Measurements from ENCODE around the gene ZFP36.

ZFP36 gene

DNA sequence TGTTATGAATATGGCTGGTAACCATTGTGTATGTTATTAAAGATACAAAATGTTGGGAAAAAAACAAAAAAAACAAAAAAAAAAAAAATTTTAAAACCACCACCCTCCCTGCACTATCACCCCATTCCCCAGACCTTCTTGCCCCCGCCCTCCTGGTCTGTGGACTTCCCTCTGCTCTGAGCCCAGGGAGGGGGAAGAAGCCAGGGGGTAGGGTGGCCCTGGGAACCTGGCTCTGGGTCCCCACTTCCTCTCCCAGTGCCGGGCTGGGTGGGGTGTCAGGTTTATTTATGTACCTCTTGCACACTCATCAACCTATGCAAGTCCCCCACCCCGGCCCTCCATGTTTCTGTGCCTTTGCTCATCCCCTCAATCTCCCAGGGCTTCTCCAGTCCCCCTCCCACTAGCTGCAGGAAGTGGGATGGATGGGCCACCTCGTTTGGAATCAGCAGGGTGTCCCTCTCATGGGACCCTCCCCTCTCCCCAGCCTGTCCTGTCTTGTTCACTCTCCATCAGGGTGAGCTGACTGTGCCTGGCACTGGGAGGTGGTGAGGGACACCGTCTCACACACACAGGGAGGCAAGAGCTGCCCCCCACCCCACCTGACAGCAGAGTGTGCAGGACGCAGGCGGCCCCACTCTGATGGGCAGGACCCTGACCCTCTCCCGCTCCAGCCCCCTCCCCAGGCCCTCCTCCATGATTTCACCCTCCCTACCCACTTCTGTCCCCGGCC lies 21.6 kb upstream of the ZFP36 start:
- no peak for FAIRE-seq

DNA sequence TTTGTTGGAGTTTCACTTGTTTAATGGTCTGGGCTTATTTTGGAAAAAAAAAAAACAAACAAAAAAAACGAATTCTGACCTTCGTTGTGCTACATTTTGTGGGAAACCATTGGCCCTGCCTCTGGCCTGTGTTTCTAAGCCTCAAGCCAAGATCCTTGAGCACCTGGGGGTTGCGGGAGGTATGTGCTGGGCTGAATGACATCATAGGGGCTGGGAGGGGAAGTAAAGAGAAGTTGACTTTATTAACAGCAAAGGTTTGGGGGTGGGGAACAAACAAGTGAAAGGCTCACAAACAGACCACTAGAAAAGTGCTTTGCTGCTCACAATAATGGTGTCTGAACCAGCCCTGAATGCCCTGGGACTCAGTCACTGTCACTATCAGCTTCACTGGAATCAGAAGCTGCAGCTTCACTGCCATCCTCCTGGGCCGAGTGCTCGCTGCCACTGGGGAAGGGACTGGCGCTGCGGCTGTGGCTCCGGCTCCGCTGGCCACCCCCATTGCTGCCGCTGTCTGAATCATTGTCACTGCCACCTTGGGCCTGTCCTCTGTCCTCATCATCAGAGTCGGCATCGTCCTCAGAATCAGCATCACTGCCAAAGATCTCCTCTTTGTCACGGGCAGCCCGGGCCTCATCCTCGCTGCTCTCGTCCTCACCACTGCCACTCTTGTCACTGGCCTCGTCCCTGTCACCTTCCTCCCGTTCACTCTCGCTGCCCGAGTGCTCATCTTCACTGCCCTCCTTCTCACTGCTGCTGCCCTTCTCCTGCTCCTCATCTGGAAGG lies 20.8 kb upstream of the ZFP36 start:
- no peak for FAIRE-seq

DNA sequence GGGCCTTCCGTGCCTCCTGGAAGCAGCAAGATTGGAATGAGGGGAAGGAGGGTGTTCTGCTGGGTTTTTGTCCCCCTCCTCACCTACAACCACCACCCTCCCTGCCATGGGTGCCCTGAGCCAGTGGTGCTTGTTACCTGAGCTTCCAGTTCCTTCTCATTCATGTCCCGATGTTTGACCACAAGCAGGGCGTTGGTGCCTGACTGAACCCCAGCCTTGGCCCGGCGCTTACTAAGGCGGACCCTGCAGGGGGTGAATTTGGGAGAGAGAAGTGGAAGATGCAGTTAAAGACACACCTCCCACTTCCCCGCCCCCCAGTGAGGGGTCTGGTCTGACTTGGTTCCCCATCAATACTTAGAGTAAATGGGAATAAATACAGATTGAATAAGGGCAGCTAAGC lies 20.1 kb upstream of the ZFP36 start:
- no peak for FAIRE-seq

DNA sequence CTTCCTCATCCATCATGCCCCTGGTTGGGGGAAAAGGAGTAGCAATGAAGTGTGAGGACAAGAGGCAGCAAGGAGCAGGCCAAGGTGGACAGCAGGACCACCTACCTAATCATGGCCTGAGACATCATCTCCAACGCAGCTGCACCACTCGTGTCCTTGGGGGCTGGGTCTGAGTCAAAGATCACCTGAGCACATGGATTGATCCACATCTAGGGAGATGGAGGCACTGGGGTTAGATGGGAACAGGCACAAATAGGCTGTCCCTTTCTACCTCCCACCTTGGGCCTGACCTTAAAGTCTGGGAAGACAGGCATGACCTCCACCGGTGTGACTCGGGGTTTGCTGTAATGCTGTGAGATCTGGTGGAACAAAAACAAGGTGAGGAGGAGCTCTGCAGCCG lies 18.0 kb upstream of the ZFP36 start:
- FAIRE-seq = no peak

DNA sequence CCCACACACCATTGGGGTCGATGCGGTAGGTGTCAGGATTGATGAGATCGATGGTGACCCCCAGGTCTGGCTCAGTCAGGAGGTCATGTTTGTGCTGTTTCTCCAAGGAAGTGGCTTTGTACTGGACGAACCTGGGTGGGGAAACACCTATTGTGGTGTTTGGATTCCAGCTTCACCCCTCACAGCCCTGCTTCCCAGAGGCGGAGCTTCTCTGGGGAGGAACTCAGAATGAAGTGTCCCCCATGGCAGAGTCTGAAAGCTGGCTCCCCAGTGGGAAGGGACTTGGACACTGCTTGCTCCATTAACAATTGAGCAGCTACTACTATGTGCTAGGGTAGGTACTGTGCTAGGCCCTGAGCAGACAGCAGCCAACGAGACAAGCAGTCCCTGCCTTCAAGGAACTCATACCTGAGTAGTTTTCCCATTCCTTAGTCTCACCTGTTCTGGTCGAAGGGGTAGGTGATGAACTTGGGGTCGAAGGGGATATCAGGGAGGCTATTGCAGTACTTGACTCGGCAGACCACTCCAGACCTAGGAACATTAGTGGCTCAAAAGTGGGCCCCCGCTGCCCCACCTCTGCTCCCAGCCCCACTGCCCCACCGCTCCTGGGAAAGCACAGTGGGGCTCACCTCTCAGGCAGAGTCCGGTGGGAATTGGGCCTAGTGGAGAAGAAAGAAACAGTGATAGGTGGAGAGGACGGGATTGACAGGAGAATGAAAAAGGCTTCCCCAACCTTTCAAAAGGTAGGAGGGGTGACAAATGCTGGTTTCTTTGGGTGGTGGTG lies 16.8 kb upstream of the ZFP36 start:
- FAIRE-seq = no peak

DNA sequence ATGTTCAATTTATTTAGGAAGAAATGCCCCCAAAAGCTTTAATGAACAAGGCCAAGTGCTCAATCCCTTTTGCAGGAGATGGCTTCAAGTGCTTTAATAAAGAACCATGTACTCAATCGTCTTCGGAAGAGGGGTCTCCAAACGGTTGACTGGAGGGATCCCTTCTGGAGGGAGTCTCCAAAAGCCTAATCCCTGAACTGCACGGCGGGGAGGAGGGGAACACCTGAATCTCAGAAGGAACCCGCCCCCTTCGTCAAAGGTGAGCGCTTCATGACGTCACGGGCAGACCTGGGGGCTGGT lies 16.2 kb upstream of the ZFP36 start:
- no peak for FAIRE-seq

DNA sequence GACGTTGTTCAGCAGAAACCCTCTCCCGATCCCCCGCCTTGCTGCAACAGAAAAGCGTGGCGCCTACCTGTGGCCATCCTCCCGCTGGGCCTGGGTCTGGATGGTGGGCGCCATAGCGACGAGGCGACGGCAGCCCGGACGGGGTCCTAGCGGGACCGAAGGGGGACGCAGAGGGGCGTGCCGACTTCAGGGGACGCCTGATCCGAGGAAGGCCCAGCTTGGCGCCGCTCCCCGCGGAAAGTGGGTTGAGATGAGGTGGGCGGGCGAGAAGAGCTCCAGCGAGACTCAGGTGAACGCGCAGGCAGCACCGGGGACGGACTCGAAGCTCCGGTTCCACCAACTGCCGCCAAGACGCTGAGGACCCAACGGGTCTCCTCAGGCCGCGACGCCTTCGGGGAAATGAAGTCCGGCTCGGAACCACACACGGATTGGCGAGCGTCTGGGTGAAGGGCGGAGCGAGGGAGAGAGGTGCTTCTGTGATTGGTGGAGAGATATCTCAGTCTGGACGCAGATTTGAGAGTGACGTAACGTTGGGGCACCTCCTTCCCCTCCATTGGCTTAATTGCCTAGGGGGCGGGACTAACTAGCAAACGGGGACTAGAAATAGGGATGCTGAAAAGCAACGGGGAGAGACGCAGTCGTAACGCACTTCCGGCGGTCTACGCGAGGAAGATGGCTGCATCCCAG lies 15.8 kb upstream of the ZFP36 start, which contains the start of the genes MED29 and PAF1:
MED29 (plus strand) TSS at position 628 of the 687 bp plus-strand sequence; CDS start at position 673, 45 bp downstream.
PAF1 (minus strand) TSS at position 356 of the 687 bp plus-strand sequence; CDS start at position 114, 242 bp downstream.
- FAIRE-seq = peak; percentile 99

DNA sequence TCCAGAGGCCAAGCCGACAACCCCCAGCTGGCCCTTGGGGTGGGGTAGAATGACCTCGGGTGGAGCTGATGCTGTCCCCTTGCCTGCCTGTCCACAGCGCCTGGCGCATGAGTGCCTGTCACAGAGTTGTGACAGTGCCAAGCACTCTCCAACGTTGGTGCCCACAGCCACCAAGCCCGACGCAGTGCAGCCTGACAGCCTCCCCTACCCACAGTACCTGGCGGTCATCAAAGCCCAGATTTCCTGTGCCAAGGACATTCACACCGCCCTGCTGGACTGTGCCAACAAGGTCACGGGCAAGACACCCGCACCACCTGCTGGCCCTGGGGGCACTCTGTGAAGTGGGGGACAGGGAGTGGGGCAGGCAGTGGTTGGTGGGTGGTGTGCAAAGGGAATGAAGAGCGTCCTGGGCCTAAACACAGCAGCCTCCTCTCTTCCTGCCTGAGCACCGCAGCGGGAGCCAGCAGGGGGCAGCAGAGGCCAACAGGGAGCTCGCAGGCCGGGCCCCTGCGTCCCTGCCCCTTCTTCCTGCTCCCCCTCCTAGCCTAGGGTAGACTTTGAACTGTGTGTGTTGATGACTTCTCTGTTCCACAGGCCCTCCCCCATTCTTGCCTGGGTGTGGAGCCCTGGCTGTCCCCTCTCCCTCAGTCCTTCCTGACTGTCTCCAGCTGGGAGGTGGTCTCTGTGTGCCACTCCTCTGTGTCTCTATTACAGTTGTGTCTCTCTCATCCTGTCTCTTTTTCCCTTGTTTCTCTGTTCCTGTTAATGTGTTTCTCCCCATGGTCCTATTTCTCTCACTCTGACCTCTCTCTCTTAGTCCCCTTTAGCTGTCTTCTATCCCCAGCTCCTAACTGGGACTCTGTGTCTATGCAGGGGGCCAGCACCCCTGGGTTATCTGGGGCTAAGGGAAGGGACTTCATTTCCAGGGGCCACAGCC lies 9.0 kb upstream of the ZFP36 start:
- no peak for FAIRE-seq

DNA sequence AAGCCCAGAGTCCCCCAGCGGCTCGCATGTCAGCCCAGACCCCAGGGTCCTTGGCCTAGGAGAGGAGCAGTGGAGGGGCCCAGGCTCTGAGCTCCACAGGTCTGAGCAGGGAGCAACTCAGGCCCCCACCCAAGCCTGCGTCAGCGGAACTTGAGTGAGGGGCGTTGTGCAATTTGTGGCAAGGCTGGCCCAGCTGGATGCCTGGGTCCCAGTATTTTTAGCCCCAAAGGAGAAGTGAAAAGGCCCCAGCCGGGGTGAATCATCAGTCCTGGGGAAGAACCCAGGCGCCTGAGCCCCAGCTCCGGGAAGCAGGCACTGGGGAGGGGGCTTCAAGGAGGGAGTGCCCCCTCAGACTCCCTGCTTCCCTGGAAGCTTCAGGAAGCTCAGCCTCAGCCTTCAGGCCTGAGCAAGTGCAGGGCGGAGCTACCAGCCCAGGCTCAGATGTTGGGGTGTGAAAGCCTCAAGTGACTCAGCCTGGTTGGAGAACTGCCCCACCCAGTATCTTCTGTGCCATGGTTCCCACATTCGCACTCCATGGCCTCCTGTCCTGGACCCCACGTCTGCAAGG lies 8.3 kb upstream of the ZFP36 start:
- no peak for FAIRE-seq

DNA sequence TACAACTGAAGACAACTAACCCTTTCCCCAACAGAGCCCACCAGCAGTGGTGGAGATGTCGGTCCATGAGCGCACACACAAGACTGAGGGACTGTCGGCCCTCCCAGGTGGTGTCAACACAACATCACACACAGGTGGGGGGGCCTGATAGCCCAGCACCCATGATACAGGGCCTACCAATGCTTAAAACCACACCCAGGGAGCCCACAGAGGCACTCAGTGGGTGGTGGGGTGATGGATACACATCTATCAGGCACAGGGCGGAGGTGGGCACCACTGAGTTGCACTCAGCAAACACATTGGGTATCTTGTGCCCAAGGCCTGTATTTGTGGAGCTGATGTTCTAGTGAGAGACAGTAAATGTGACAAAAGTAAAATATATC lies 7.0 kb upstream of the ZFP36 start:
- FAIRE-seq = no peak

DNA sequence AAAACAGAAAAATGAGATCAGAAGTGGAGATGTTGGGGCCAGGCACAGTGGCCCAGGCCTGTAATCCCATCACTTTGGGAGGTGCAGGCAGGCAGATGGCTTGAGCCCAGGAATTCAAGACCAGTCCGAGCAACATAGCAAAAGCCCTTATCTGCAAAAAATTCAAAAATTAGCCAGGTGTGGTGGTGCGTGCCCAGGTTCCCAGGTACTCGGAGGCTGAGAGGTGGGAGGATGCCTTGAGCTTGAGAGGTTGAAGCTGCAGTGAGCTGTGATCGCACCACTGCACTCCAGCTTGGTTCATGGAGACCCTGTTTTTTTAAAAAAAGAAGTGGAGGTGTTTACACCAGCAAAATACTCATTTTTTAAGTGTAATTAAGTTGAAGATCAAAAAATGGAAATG lies 6.6 kb upstream of the ZFP36 start:
- FAIRE-seq = no peak

DNA sequence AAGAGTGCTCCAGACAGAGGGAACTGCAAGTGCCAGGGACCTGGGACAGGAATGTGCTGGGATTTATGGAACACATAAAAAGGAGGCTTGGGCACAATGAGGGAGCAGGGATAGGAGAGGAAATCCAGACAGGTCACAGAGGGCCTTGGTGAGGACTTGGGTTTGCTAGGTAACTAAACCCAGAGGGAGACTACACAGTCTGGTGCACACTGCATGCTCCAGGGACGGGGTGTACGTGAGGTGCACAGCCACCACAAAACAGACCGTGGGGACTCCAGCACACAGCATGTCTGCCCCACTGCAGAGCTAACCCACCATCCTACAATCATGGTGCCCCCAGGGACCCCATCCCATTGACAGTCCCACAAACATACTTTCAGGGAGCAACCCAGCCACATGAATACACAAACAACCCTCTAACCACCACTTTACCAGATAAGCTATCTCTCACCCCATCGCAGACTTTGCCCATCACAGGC lies 5.5 kb upstream of the ZFP36 start:
- no peak for FAIRE-seq

DNA sequence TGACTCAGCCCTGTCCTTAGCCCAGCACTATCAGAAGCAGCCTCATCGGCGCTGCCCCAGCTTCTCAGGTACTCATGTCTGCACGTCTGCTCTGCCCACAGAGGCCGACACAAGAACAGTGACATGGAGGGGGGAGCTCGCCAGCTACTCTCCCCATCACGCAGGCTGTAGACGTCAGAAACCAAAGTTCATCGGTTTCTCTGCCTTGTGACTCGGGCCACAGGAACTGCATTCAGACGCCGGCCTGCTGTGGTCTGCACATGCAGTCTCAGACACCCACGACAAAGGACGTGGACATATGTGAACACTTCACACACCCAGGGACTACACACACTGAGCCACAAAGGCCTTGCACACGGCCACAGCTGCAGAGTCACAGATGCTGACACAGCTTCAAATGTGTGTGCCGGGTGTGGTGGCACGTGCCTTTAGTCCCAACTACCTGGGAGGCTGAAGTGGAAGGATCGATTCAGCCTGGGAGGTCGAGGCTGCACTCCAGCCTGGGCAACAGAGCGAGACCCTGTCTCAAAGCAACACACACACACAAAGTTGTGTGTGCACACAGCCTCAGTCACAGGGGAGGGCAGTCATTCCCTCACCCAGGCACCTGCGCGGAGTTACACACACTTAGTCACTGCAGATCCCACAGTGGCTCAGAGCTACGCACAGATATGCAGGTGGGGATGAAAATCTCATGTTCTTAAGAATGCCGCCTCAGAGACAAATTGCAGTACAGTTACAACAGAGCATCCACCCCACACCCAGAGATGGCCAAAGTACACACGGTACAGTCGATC lies 4.9 kb upstream of the ZFP36 start:
- FAIRE-seq = no peak

DNA sequence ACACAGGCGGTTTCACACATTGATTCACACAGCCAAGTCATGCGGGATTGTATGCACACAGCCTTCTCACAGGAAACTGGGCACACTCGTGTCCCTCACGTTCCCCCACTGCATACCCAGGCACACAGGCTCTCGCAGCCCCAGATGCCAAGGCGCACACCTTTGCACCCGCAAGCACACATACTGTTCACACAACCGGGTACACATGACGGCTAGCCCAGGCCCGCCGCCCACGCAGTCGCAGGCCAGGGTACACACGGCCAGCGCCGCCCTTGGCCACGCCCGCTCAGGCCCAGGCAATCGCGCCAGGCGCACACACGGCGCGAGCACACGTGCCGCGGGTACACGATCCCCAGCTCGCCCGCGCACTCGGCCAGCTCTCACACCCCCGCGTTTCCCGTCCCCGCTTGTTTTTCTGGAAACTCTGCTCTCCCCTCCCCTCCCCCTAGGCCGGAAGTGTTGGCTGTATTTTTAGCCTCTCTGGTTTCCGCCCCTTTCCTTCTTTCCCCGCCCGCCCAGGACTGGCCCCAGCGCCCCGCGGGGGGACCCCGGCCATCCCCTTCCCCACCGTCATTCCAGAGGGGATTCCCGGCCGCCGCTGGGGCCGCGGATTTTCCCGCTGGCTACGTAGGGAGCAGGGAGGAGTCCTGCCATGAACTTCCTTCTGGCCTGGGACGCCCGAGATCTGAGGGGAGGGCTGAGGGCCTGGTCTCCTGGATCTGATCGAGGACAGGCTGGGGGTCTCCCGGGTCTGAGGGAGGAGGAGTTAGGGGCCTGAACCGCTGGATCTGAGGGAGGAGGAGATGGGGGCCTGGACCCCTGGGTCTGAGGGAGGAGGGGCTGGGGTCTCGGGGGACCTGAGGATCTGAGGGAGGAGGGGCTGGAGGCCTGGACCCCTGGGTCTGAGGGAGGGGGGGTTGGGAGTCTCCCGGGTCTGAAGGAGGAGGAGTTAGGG lies 4.0 kb upstream of the ZFP36 start:
- FAIRE-seq = no peak

DNA sequence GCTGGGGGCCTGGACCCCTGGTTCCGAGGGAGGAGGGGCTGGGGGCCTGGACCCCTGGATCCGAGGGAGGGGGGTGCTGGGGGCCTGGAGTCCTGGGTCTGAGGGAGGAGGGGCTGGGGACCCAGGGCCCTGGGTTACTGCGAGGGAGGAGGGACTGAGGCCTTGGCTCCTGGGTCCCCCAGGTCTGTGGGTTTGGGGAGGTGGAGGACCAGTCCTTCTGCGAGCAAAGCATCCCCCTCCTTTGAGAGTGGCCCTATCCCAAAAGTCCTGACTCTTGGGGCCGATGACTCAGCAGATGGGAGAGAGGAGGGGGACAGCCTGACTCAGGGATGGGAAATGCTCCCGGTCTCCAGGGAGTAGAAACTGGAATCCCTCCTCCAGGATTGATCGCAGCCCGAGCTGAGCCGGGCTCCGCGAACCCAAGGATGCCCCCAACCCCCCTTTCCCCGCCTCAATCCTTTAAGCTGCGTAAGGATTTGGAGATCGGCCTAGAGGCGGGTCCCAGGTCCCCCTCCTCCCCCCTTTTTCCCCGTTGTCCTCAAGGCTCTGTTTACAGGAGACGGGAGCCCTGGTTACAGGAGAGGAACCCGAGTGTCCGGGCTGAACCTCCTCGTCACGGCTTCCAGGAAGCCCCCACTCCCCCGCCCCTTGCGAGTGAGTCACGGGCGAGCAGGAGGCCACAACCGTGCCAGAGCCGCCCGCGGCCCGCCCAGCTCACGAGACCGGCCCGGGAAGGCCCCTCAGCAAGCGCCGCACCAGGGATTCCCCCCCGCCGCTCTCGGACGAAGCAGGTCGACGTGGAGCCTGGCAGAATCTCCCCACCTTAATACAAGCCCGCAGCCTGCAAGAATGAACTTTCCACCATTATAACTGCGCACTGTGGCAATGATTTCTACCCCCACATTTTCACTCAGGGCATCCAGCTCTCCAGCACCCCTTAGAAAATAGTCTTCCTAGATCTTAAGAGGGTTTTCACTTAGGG lies 3.0 kb upstream of the ZFP36 start:
- FAIRE-seq = no peak

DNA sequence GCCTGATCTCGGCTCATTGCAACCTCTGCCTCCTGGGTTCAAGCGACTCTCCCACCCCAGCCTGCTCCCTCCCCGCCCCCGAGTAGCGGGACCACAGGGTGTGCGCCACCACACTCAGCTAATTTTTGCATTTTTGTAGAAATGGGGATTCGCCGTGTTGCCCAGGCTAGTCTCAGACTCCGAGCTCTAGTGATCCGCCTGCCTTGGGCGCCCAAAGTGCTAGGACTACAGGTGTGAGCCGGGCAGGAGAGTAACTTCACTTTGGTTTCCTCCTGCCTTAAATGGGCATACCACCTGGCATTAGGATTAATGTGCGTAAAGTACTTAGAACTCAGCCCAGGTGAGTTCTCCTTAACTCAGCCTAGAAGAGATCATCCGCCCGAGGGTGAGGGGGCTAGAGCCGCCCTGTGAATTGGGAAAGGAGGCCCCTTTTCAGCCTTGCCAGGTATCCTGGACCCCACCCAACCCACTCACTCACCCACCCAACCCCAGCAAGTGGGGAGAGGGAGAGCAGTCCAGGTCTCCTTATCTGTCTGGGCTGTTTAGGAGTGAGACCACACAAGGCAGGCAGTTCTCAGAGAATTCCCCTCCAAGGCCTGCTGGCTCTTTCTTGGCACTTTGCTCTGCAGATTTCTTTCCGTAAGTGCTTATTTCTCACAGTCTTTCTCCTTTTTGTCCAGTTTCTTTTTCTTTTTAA lies 1.2 kb upstream of the ZFP36 start:
- no peak for FAIRE-seq

DNA sequence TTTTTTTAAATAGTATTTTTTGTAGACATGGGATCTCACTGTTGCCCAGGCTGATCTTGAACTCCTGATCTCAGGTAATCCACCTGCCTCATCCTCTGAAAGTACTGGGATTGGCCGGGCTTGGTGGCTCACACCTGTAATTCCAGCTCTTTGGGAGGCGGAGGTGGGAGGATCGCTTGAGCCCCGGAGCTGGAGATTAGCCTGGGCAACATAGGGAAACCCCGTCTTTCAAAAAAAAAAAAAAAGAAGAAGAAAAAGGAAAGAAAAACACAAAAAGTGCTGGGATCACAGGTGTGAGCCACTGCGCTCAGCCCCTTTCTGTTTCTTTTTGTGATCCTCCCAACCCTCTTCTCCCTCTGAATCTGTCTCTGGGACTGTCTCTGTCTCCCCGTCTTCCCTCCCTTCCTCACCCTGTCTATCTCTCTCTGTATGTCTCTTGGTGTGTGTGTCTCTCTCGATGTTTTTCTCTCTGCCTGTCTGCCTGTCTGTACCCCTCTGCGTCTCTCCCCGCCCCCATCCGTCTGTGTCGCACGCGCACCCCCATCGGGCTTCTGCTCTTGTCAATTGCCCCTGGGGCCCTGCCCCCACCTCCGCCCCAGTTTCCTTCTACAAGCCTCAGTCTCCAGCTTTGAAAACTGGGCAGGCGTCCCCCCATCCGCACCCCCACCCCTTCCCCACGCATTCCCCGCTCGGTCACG lies 540 bp upstream of the ZFP36 start:
- FAIRE-seq = no peak

Measured in endometrium (tissue), 2 donors.